Dermis microvascular lymphatic vessel endothelial cell (primary cell): Measurements from ENCODE around the gene ZFR2. TPM values are rescaled to one million over a fixed set of nuclear protein-coding genes. Genes with fewer than 3 reads are reported as not detected.
"Not testable (repeated sequence)": the region's sequence is repeated elsewhere in the genome, so short reads cannot be mapped to it uniquely, and the experiment has no call there.

Experiments
- DNase-seq, 2 donors: peaks; one replicate each; pipeline versions ENCODE4 v3.0.0 to v3.0.0-alpha.2; 2010; ENCODE audit warnings: low read depth in 2 of 2
- total RNA-seq: library from RNA; depleted of rRNA; stranded (reverse); fragments of >200 nt; gene quantifications from 2 replicates; pipeline ENCODE4 v1.2.1, GENCODE V29; 2014

Gene ZFR2
- total RNA-seq, 1 donor from 2014 or later, result 0.13 TPM

- DNase-seq, result no peak
Observed at GRCh38 chr19:3773814-3774515, 94.9 kb downstream of the ZFR2 start.

- DNase-seq, result no peak
Observed at GRCh38 chr19:3771906-3772455, 96.9 kb downstream of the ZFR2 start, which contains the start of gene RAX2. RAX2 (minus strand) TSS chr19:3772228; CDS start chr19:3771742, 486 bp downstream.

- DNase-seq, result no peak
Observed at GRCh38 chr19:3771000-3771905, 97.6 kb downstream of the ZFR2 start.

- DNase-seq, result no peak
Observed at GRCh38 chr19:3770136-3770999, 98.5 kb downstream of the ZFR2 start.

- DNase-seq, result no peak
Observed at GRCh38 chr19:3769494-3769893, 99.3 kb downstream of the ZFR2 start.

GRCh38 chr19:3768748-3769099 lies 100.1 kb downstream of the ZFR2 start:
- DNase-seq, result no peak

GRCh38 chr19:3768015-3768747 lies 100.7 kb downstream of the ZFR2 start:
- peak in 1 of 2 donors; percentile 22 for DNase-seq

GRCh38 chr19:3767050-3767449 lies 101.8 kb downstream of the ZFR2 start:
- no peak for DNase-seq

- no peak for DNase-seq
Observed at GRCh38 chr19:3766520-3766919, 102.3 kb downstream of the ZFR2 start.

GRCh38 chr19:3765757-3766156 lies 103.1 kb downstream of the ZFR2 start:
- DNase-seq, result not testable (repeated sequence)

- peak in 1 of 2 donors; percentile 46 for DNase-seq
Observed at GRCh38 chr19:3765121-3765520, 103.7 kb downstream of the ZFR2 start.

- DNase-seq, result peak; percentile 96 to 98
Observed at GRCh38 chr19:3762501-3763459, 106.1 kb downstream of the ZFR2 start, which contains the start of gene MRPL54. MRPL54 (plus strand) TSS chr19:3762682; CDS start chr19:3762701, 19 bp downstream.

GRCh38 chr19:3762130-3762473 lies 106.7 kb downstream of the ZFR2 start:
- no peak for DNase-seq

- peak; percentile 79 to 90 for DNase-seq
Observed at GRCh38 chr19:3761382-3762129, 107.3 kb downstream of the ZFR2 start, which contains the start of gene APBA3. APBA3 (minus strand) TSS chr19:3761692; CDS start chr19:3760264, 1,428 bp downstream.

GRCh38 chr19:3760871-3761361 lies 107.9 kb downstream of the ZFR2 start:
- peak in 1 of 2 donors; percentile 21 for DNase-seq

GRCh38 chr19:3759482-3760254 lies 109.2 kb downstream of the ZFR2 start:
- no peak for DNase-seq

- DNase-seq, result not testable (repeated sequence)
Observed at GRCh38 chr19:3758297-3758696, 110.5 kb downstream of the ZFR2 start.

- not testable (repeated sequence) for DNase-seq
Observed at GRCh38 chr19:3757705-3758104, 111.1 kb downstream of the ZFR2 start.
